D721Med (cell line): Measurements from ENCODE around the gene TMEM30B.

ENCODE experiments used
- DNase-seq: peaks from one replicate; pipeline ENCODE4 v3.0.0; 2011; ENCODE audit warnings: low spot score; ENCODE audit not compliant: insufficient read length
- FAIRE-seq: peaks from 2 replicates; lab custom pipeline; 2011; peaks lifted over from hg19 to GRCh38; lab: Jason Lieb, UNC
- CTCF ChIP-seq: IDR thresholded peaks from 2 replicates; pipeline ENCODE4 v1.5.1; 2012; ENCODE audit warnings: mild to moderate bottlenecking, control low read depth; ENCODE audit not compliant: insufficient read depth; ENCODE audit errors: missing control alignments

TMEM30B gene

GRCh38 chr14:61279082-61279481 is 2.1 kb downstream of the TMEM30B start:
- DNase-seq (no peak), FAIRE-seq (no peak)
- TF ChIP-seq CTCF: no peak

GRCh38 chr14:61277784-61278183 is 3.4 kb downstream of the TMEM30B start:
- FAIRE-seq: no peak
- TF ChIP-seq CTCF: no peak
- no peak for DNase-seq

GRCh38 chr14:61277232-61277631 is 3.9 kb downstream of the TMEM30B start:
- FAIRE-seq (no peak), DNase-seq (no peak)
- no peak for TF ChIP-seq CTCF

- no peak for FAIRE-seq
- no peak for TF ChIP-seq CTCF
- DNase-seq: no peak
Observed at GRCh38 chr14:61271552-61271951, 9.6 kb downstream of the TMEM30B start.

- FAIRE-seq: no peak
- TF ChIP-seq CTCF: no peak
- DNase-seq: no peak
Observed at GRCh38 chr14:61270714-61271113, 10.4 kb downstream of the TMEM30B start.

GRCh38 chr14:61269321-61270083 is 11.6 kb downstream of the TMEM30B start:
- FAIRE-seq: peak; percentile 56
- TF ChIP-seq CTCF: peak; percentile 89

GRCh38 chr14:61268812-61269211 is 12.3 kb downstream of the TMEM30B start:
- FAIRE-seq (no peak), DNase-seq (no peak)
- no peak for TF ChIP-seq CTCF

More at GRCh38 chr14:61269321-61270083, 11.6 kb downstream of the TMEM30B start:
- peak; percentile 42 for DNase-seq
